GM18505 (cell line): ENCODE data around the gene NAA16.
"Not testable (repeated sequence)": the region's sequence is repeated elsewhere in the genome, so short reads cannot be mapped to it uniquely, and the experiment has no call there.

Source experiments
- ATAC-seq: cut with Tn5 transposase; IDR thresholded peaks from one replicate; pipeline ENCODE4 v1.9.1; 2021; ENCODE audit not compliant: unreplicated experiment
- POLR2A ChIP-seq: IDR thresholded peaks from 4 replicates; pipeline ENCODE4 v1.6.1; 2011; ENCODE audit warnings: borderline replicate concordance; ENCODE audit not compliant: insufficient read depth, insufficient read length; ENCODE audit errors: extremely low read depth

Gene NAA16

GRCh38 chr13:41411522-41411921, 100.5 kb downstream of the NAA16 start:
- TF ChIP-seq POLR2A: no peak
- no peak for ATAC-seq

- TF ChIP-seq POLR2A: no peak
- no peak for ATAC-seq
Measured at GRCh38 chr13:41413872-41414271, 102.8 kb downstream of the NAA16 start.

- TF ChIP-seq POLR2A: no peak
- no peak for ATAC-seq
Measured at GRCh38 chr13:41416276-41416675, 105.2 kb downstream of the NAA16 start.

- TF ChIP-seq POLR2A: no peak
- ATAC-seq: no peak
Measured at GRCh38 chr13:41418027-41418426, 107.0 kb downstream of the NAA16 start.

GRCh38 chr13:41418731-41419130, 107.7 kb downstream of the NAA16 start:
- TF ChIP-seq POLR2A: no peak
- no peak for ATAC-seq

GRCh38 chr13:41419206-41419605, 108.1 kb downstream of the NAA16 start:
- TF ChIP-seq POLR2A: no peak
- ATAC-seq: no peak

GRCh38 chr13:41420146-41420545, 109.1 kb downstream of the NAA16 start:
- no peak for TF ChIP-seq POLR2A
- ATAC-seq: no peak

GRCh38 chr13:41421330-41421729, 110.3 kb downstream of the NAA16 start:
- not testable (repeated sequence) for ATAC-seq

- not testable (repeated sequence) for ATAC-seq
Measured at GRCh38 chr13:41421983-41422382, 110.9 kb downstream of the NAA16 start.

GRCh38 chr13:41423259-41423658, 112.2 kb downstream of the NAA16 start:
- ATAC-seq: not testable (repeated sequence)

- not testable (repeated sequence) for ATAC-seq
Measured at GRCh38 chr13:41424675-41425074, 113.6 kb downstream of the NAA16 start.

- no peak for TF ChIP-seq POLR2A
- no peak for ATAC-seq
Measured at GRCh38 chr13:41426047-41426446, 115.0 kb downstream of the NAA16 start.
